ENCODE measurements around the gene COL12A1. TPM values are rescaled to one million over a fixed set of nuclear protein-coding genes. Genes with fewer than 3 reads are reported as not detected.

The COL12A1 gene
- total RNA-seq, 1 donor from 2014 or later = 44.3 TPM

GRCh38 chr6:75220357-75220756 lies 14.5 kb upstream of the COL12A1 start:
- Histone ChIP-seq H3K4me3 (no peak overlapping the region), H3K36me3 (no peaks in the 10 kb centered on the region), H3K9me3 (no peaks in the 10 kb centered on the region), H3K4me1 (no peaks in the 10 kb centered on the region), H3K27ac (no peak overlapping the region), H3K27me3 (no peaks in the 10 kb centered on the region)
- intact Hi-C loops (cut with DNase I) = no loop called here
- TF ChIP-seq, protein P1, sequence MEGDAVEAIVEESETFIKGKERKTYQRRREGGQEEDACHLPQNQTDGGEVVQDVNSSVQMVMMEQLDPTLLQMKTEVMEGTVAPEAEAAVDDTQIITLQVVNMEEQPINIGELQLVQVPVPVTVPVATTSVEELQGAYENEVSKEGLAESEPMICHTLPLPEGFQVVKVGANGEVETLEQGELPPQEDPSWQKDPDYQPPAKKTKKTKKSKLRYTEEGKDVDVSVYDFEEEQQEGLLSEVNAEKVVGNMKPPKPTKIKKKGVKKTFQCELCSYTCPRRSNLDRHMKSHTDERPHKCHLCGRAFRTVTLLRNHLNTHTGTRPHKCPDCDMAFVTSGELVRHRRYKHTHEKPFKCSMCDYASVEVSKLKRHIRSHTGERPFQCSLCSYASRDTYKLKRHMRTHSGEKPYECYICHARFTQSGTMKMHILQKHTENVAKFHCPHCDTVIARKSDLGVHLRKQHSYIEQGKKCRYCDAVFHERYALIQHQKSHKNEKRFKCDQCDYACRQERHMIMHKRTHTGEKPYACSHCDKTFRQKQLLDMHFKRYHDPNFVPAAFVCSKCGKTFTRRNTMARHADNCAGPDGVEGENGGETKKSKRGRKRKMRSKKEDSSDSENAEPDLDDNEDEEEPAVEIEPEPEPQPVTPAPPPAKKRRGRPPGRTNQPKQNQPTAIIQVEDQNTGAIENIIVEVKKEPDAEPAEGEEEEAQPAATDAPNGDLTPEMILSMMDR (IDR thresholded peaks at IDR 0.05) = no peak
- DNase-seq (no peak), ATAC-seq (no peak)

DNA sequence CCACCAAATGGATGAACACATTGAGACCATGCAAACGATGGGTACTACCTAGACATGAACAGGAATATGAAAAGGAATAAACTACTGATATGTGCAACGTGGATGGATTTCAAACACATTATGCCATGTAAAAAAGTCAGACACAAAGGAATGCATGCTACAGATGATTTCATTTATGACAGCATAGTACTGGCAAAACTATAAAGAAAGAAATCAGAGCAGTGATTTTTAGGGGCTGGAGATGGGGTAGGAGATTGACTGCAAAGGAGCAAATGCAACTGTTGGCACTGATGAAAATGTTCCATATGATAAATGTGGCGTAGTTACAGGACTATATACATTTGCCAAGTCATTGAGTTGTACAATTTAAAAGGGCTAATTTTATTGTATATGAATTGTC lies 13.4 kb upstream of the COL12A1 start:
- no peak overlapping the region for H3K4me3 ChIP-seq
- ATAC-seq (no peak), DNase-seq (no peak)
- no peak overlapping the region for H3K27ac ChIP-seq
- TF ChIP-seq, protein P1 (IDR thresholded peaks at IDR 0.05) = no peak
- no peaks in the 10 kb centered on the region for H3K36me3 ChIP-seq
- intact Hi-C loops (cut with DNase I) = loop anchor here (10.0 kb wide), 2 partner anchors 1134 to 1544 kb away; no protein-coding TSS in a partner anchor
- H3K4me1 ChIP-seq = no peaks in the 10 kb centered on the region
- H3K27me3 ChIP-seq = no peaks in the 10 kb centered on the region
- no peaks in the 10 kb centered on the region for H3K9me3 ChIP-seq

GRCh38 chr6:75217193-75217592 lies 11.3 kb upstream of the COL12A1 start:
- no peaks in the 10 kb centered on the region for H3K4me1 ChIP-seq
- H3K27me3 ChIP-seq = no peaks in the 10 kb centered on the region
- H3K36me3 ChIP-seq = no peaks in the 10 kb centered on the region
- no peak for ATAC-seq
- no peaks in the 10 kb centered on the region for H3K9me3 ChIP-seq
- H3K27ac ChIP-seq = no peak overlapping the region
- TF ChIP-seq, protein P1 (IDR thresholded peaks at IDR 0.05) = no peak
- no peak for DNase-seq
- H3K4me3 ChIP-seq = no peak overlapping the region
- intact Hi-C loops (cut with DNase I) = loop anchor here (10.0 kb wide), 2 partner anchors 1132 to 1542 kb away; no protein-coding TSS in a partner anchor

- intact Hi-C loops (cut with DNase I) = loop anchor here (10.0 kb wide), 2 partner anchors 1130 to 1540 kb away; no protein-coding TSS in a partner anchor
- TF ChIP-seq, protein P1 (IDR thresholded peaks at IDR 0.05) = no peak
- H3K27me3 ChIP-seq = no peaks in the 10 kb centered on the region
- no peak overlapping the region for H3K4me3 ChIP-seq
- peaks cover 3% of the 10 kb centered on the region for H3K4me1 ChIP-seq
- DNase-seq = no peak
- no peak overlapping the region for H3K27ac ChIP-seq
- ATAC-seq = no peak
- H3K36me3 ChIP-seq = no peaks in the 10 kb centered on the region
- no peaks in the 10 kb centered on the region for H3K9me3 ChIP-seq
Observed at GRCh38 chr6:75215291-75215690, 9.4 kb upstream of the COL12A1 start.

DNA sequence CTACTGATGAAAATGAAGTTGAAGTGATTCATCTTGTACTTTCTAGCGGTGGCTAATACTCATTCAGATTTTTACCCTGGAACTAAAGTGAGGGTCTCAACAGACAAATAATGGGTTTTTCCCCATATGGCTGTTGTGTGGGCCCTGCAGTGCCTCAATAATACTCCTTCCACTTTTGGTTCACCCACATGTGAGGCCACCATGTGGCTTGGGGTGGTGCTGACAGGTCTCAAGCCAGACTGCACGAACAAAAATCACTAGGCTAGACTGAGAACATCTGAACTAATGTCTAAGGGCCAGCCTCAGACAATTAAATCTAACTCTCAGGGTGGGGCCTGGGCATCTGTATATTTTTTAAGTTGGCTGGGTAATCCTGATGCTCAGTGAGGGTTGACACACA lies 7.9 kb upstream of the COL12A1 start:
- Histone ChIP-seq H3K27ac (no peak overlapping the region), H3K9me3 (no peaks in the 10 kb centered on the region), H3K4me3 (no peak overlapping the region), H3K36me3 (no peaks in the 10 kb centered on the region), H3K27me3 (peaks cover under 1% of the 10 kb centered on the region), H3K4me1 (peaks cover 4% of the 10 kb centered on the region)
- no peak for ATAC-seq
- TF ChIP-seq, protein P1 (IDR thresholded peaks at IDR 0.05) = no peak
- intact Hi-C loops (cut with DNase I) = loop anchor here (10.0 kb wide), 2 partner anchors 1129 to 1539 kb away; no protein-coding TSS in a partner anchor
- no peak for DNase-seq

DNA sequence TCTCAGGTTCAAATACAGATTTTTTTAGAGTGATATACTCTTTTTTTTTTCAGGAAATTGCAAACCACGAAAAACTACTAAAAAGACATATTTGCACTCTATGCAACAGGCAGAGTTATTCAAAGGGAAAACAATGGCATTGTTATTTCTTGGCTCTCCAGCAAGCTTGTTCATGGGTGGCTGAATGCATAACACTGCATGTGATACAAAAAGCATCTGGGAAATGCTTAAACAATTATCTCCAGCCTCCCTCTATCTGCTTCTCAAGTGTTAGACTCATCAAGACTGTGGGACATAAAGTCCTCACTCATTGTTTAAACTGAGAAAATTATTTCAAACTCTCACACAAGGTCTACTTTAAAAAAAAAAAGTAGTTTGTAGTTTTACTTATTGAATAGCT lies 7.3 kb upstream of the COL12A1 start:
- no peaks in the 10 kb centered on the region for H3K36me3 ChIP-seq
- H3K9me3 ChIP-seq = no peaks in the 10 kb centered on the region
- no peak for DNase-seq
- H3K4me3 ChIP-seq = no peak overlapping the region
- intact Hi-C loops (cut with DNase I) = loop anchor here (10.0 kb wide), 2 partner anchors 1128 to 1538 kb away; no protein-coding TSS in a partner anchor
- TF ChIP-seq, protein P1 (IDR thresholded peaks at IDR 0.05) = no peak
- no peak overlapping the region for H3K27ac ChIP-seq
- peaks cover 6% of the 10 kb centered on the region for H3K27me3 ChIP-seq
- no peak for ATAC-seq
- peaks cover 11% of the 10 kb centered on the region for H3K4me1 ChIP-seq
